K562 (cell line): ENCODE measurements around the gene PPP1R14B. TPM values are rescaled to one million over a fixed set of nuclear protein-coding genes. Genes with fewer than 3 reads are reported as not detected.

Source experiments
- ATF2 ChIP-seq: sonication (generic); formaldehyde crosslinking; IDR thresholded peaks from 2 replicates; pipeline ENCODE4 v1.8.1; 2022; ENCODE audit warnings: missing genetic modification reagents
- BRCA1 ChIP-seq, 2 experiments: fragments of 450-650 bp in 1 of 2; sonication (generic) in 1 of 2; formaldehyde crosslinking in 1 of 2; IDR thresholded peaks; 2 replicates each; pipeline versions ENCODE4 v1.5.0 to v1.6.1; 2017 to 2020; ENCODE audit warnings: mild to moderate bottlenecking in 1 of 2, missing genetic modification reagents in 1 of 2
- BRD4 ChIP-seq: fragments of 200-600 bp; sonication (generic); IDR thresholded peaks from 2 replicates; pipeline ENCODE4 v1.6.1; 2017; ENCODE audit warnings: inconsistent platforms
- CBX2 ChIP-seq: fragments of 200-600 bp; sonication (generic); IDR thresholded peaks from one replicate; pipeline ENCODE4 v1.6.1; 2012; ENCODE audit warnings: mild to moderate bottlenecking, low read length, inconsistent platforms; ENCODE audit not compliant: insufficient read depth, poor library complexity, severe bottlenecking
- CBX3 ChIP-seq, 2 experiments: IDR thresholded peaks; 1 replicate in 1 of 2; 2 replicates in 1 of 2; pipeline ENCODE4 v1.6.1; 2012; ENCODE audit warnings: inconsistent platforms in 2 of 2, low read length in 2 of 2, borderline replicate concordance in 1 of 2, control low read depth in 1 of 2
- ELF1 ChIP-seq: fragments of 200-800 bp; sonication (Bioruptor generic); IDR thresholded peaks from 2 replicates; pipeline ENCODE4 v1.6.1; 2016; ENCODE audit warnings: missing genetic modification characterization, missing compliant biosample characterization
- EP300 ChIP-seq: IDR thresholded peaks from 2 replicates; pipeline ENCODE4 v1.6.1; 2012; ENCODE audit warnings: low read length, improper control_type of control experiment
- ESRRB ChIP-seq: fragments of 250-450 bp; sonication (Bioruptor Pico); IDR thresholded peaks from 2 replicates; pipeline ENCODE4 v1.5.0; 2020; ENCODE audit warnings: mild to moderate bottlenecking, moderate library complexity, borderline replicate concordance
- FOXP1 ChIP-seq: sonication (generic); formaldehyde crosslinking; IDR thresholded peaks from 2 replicates; pipeline ENCODE4 v1.8.0; 2022; ENCODE audit warnings: mild to moderate bottlenecking, missing genetic modification reagents
- HMG20B ChIP-seq: fragments of 250-450 bp; sonication (Bioruptor Pico); IDR thresholded peaks from 2 replicates; pipeline ENCODE4 v1.5.0; 2021; ENCODE audit warnings: mild to moderate bottlenecking
- L3MBTL2 ChIP-seq: fragments of 450-650 bp; IDR thresholded peaks from 2 replicates; pipeline ENCODE4 v1.6.1; 2016; ENCODE audit warnings: mild to moderate bottlenecking, moderate library complexity
- MAZ ChIP-seq, 2 experiments: fragments of 450-650 bp in 1 of 2; sonication (generic) in 1 of 2; formaldehyde crosslinking; IDR thresholded peaks in 1 of 2; conservative IDR thresholded peaks in 1 of 2; 2 replicates each; pipeline versions ENCODE4 v1.4.0 to v1.5.0; 2020; ENCODE audit warnings: mild to moderate bottlenecking in 1 of 2, missing genetic modification reagents in 1 of 2
- NFIX ChIP-seq: fragments of 250-450 bp; sonication (Bioruptor Pico); IDR thresholded peaks from 2 replicates; pipeline ENCODE4 v1.4.0; 2020; ENCODE audit warnings: low read depth, mild to moderate bottlenecking, moderate library complexity
- PHB2 ChIP-seq: fragments of 450-650 bp; IDR thresholded peaks from 2 replicates; pipeline ENCODE4 v1.6.1; 2017; ENCODE audit warnings: low read depth
- TEAD1 ChIP-seq, 2 experiments: fragments of 450-650 bp in 1 of 2; sonication (generic) in 1 of 2; formaldehyde crosslinking; IDR thresholded peaks; 2 replicates each; pipeline versions ENCODE4 v1.4.0 to v1.8.0; 2020 to 2022; ENCODE audit warnings: mild to moderate bottlenecking in 2 of 2, missing genetic modification reagents in 1 of 2
- TOE1 ChIP-seq, 2 experiments: fragments of 450-650 bp in 1 of 2; sonication (generic) in 1 of 2; formaldehyde crosslinking in 1 of 2; IDR thresholded peaks; 2 replicates each; pipeline versions ENCODE4 v1.7.1 to v1.8.0; 2016 to 2022; ENCODE audit warnings: borderline replicate concordance in 2 of 2, mild to moderate bottlenecking in 2 of 2, antibody characterized with exemption in 1 of 2, inconsistent platforms in 1 of 2, low read depth in 1 of 2, missing genetic modification reagents in 1 of 2, moderate library complexity in 1 of 2
- VEZF1 ChIP-seq: fragments of 200-800 bp; sonication (Bioruptor generic); IDR thresholded peaks from 2 replicates; pipeline ENCODE4 v1.6.1; 2017; ENCODE audit warnings: missing genetic modification characterization, missing compliant biosample characterization
- ZFX ChIP-seq: sonication (generic); formaldehyde crosslinking; IDR thresholded peaks from 2 replicates; pipeline ENCODE4 v1.8.0; 2022; ENCODE audit warnings: mild to moderate bottlenecking, missing genetic modification reagents, moderate library complexity
- ZNF121 ChIP-seq: sonication (generic); formaldehyde crosslinking; conservative IDR thresholded peaks from 2 replicates; pipeline ENCODE4 v1.8.0; 2022; ENCODE audit warnings: missing genetic modification reagents
- ZNF316 ChIP-seq: fragments of 450-650 bp; IDR thresholded peaks from 2 replicates; pipeline ENCODE4 v1.6.1; 2016
- ZNF507 ChIP-seq: conservative IDR thresholded peaks from 2 replicates; pipeline ENCODE4 v1.6.1; 2017; ENCODE audit warnings: missing genetic modification characterization, missing compliant biosample characterization
- ZNF592 ChIP-seq: fragments of 450-650 bp; IDR thresholded peaks from 2 replicates; pipeline ENCODE4 v1.6.1; 2017; ENCODE audit warnings: antibody characterized with exemption, mild to moderate bottlenecking
- polyA plus RNA-seq, 8 experiments: library from polyadenylated mRNA; depleted of rRNA in 4 of 8; stranded (reverse) in 5 of 8; unstranded in 3 of 8; fragments of >200 nt; fragmentation: Nextera tagmentation in 2 of 8; fragmentation: Illumina TruSeq in 1 of 8; extraction: Ambion mirVana in 2 of 8; extraction: Trizol in 1 of 8; gene quantifications; 2 replicates each; pipeline versions ENCODE4 v1.2.1 to v1.2.3, GENCODE V29; 2011 to 2014; ENCODE audit warnings: inconsistent platforms in 1 of 8, missing spikeins in 1 of 8
- total RNA-seq, 7 experiments: library from RNA; depleted of rRNA in 6 of 7; stranded (reverse); fragments of >200 nt in 6 of 7; fragmentation: Illumina TruSeq in 2 of 7; extraction: Trizol in 2 of 7; gene quantifications; 2 replicates each; pipeline versions ENCODE4 v1.2.1 to v1.2.3, GENCODE V29; 2011 to 2021; ENCODE audit warnings: low replicate concordance in 1 of 7

PPP1R14B gene
- total and polyA plus RNA-seq, 9 of the 15 experiments (the other 6 are each of a cell fraction or from before 2014, with no cell fraction given): 7.7 to 566 (median 212) TPM

GRCh38 chr11:64226507-64227051 is 20.2 kb downstream of the PPP1R14B start (continued):
- TF ChIP-seq ZNF592 (peak; percentile 74), TOE1 (IDR thresholded peaks at IDR 0.05; ENCODE audit: borderline replicate concordance) (no peak), TOE1 (CRISPR knock-in tag; IDR thresholded peaks at IDR 0.05; ENCODE audit: borderline replicate concordance, low read depth) (no peak), L3MBTL2 (0 out of 2 replicates have a peak, but pooled peaks have one; percentile 49), FOXP1 (CRISPR knock-in tag) (peak; percentile 88; the same call in 1 of the 2 replicates), VEZF1 (CRISPR knock-in tag) (0 out of 2 replicates have a peak, but pooled peaks have one; percentile 4), BRCA1 (IDR thresholded peaks at IDR 0.05) (no peak), BRCA1 (CRISPR knock-in tag; IDR thresholded peaks at IDR 0.05) (no peak), ZFX (CRISPR knock-in tag) (peak; percentile 46), PHB2 (peak; percentile 14; the same call in 1 of the 2 replicates), ZNF316 (no peak), ELF1 (tag) (no peak), ZNF121 (no peak), NFIX (CRISPR knock-in tag) (no peak), ESRRB (CRISPR knock-in tag) (no peak), MAZ (CRISPR knock-in tag; conservative IDR thresholded peaks at IDR 0.05 in 1 of 2, IDR thresholded peaks at IDR 0.05 in 1 of 2) (peak in 1 of 2 experiments; percentile 37; a peak in 3 of 4 replicates), HMG20B (CRISPR knock-in tag) (no peak), CBX3 (IDR thresholded peaks at IDR 0.05; ENCODE audit: borderline replicate concordance in 1 of 2, low read length in 2 of 2) (no peak), EP300 (no peak), BRD4 (no peak), ZNF507 (no peak), ATF2 (CRISPR knock-in tag) (no peak), CBX2 (no peak), TEAD1 (CRISPR knock-in tag; IDR thresholded peaks at IDR 0.05) (0 out of 4 replicates have a peak, but pooled peaks of 1 of the 2 experiments have one; percentile 75)
